GM19239 (cell line): Measurements from ENCODE around the gene OCLN.
A peak's percentile ranks its signal among the peaks of the same experiment; 100 is the strongest.
"Not testable (repeated sequence)": the region's sequence is repeated elsewhere in the genome, so short reads cannot be mapped to it uniquely, and the experiment has no call there.

Source experiments
- DNase-seq: peaks from one replicate; pipeline ENCODE4 v3.0.0; 2011; ENCODE audit warnings: low spot score; ENCODE audit not compliant: insufficient read length
- FAIRE-seq: peaks from 2 replicates; lab custom pipeline; 2011; peaks lifted over from hg19 to GRCh38; lab: Jason Lieb, UNC

The OCLN gene

DNA sequence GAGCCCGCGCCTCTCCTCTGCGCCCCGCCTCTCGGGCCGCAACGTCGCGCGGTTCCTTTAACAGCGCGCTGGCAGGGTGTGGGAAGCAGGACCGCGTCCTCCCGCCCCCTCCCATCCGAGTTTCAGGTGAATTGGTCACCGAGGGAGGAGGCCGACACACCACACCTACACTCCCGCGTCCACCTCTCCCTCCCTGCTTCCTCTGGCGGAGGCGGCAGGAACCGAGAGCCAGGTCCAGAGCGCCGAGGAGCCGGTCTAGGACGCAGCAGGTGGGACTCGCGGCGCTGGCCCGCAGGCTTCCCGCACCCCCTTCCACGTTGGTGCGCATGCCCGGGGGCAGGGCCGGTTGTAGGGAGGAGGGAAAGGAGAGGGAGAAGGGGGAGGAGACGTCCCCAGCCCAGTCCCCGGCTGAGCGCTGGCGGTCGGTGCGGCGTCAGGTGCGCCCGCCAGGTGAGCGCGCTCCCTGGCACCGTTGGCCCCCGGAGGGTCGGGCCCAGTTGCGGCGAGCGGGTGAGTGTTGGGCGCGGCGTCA is at the start of gene OCLN:
OCLN (plus strand) TSS at position 400 of the 532 bp plus-strand sequence. CDS start 11,455 bp downstream, outside the sequence.
- FAIRE-seq (no peak), DNase-seq (peak; percentile 33)

DNA sequence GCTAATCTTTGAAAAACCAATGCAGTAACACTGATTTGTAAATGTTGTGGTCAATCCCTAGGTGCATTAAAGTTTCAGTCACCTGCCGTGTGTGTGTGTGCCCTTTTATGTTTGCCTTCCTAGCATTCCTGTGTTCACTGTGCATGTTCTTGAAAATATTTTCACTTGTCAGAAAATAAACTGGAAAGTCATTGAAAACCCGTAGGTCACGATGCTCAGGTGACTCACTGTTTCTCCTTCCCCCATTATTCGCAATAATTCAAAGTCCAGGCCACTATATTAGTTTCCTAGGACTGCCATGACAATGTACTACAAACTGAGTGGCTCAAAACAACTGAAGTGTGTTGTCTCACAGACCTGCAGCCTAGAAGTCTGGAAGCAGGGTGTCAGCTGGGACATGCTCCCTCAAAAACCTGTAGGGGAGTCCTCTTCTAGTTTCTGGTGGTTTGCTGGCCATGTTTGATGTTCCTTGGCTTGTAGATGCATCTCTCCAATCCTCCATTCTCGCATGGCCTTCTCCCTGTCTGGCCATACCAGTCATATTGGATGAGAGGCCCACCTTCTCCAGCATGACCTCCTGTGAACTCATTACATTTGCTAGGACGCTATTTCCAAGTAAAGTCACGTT is 48.3 kb upstream of the OCLN start:
- DNase-seq: no peak
- FAIRE-seq: peak; percentile 31

DNA sequence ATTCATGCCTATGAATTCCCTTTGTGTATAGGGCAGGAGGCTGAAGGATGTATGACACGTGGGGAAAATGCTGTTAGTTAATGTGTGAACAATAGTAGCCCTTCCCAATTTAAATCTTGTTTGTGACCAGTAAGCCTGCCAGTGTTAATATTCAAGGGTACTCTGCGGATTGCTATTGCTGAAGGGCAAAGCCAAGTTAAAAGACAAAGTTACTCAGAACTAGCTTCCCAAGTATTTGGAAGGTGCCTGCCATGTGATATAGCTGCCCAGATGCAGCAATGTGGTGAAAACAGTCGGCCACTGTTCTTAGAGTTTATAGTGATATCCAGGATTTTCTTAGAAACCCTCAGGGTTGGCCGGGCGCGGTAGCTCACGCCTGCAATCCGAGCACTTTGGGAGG is 43.1 kb upstream of the OCLN start:
- no peak for FAIRE-seq

DNA sequence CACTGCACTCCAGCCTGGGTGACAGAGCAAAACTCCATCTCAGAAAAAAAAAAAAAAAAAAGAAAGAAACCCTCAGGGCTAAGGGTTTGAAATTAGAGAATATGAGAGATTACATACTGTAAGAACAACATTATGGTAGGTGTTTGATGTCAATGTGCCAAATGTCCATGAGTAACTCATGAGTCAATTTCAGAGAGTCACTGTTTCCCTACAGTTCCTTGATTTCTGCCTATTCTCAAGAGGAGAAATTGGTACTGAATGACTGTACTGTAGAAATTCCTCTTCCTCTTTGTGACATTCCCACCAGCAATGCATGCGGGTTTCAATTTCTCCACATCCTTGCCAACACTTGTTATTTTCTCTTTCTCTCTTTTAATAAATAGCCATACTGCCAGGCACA is 42.5 kb upstream of the OCLN start:
- no peak for DNase-seq
- no peak for FAIRE-seq

More for the DNA sequence above, 43.1 kb upstream of the OCLN start:
- no peak for DNase-seq

DNA sequence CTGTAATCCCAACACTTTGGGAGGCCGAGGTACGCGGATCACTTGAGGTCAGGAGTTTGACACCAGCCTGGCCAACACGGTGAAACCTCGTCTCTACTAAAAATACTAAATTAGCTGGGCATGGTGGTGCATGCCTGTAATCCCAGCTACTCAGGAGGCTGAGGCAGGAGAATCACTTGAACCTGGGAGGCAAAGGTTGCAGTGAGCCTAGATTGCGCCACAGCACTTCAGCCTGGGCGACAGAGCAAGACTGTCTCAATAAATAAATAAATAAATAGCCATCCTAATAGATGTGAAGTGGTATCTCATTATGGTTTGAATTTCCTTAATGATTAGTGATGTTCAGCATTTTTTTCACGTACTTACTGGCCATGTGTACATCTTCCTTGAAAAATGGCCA is 42.1 kb upstream of the OCLN start:
- not testable (repeated sequence) for DNase-seq, FAIRE-seq

GRCh38 chr5:69451941-69452647 is 40.5 kb upstream of the OCLN start:
- DNase-seq: no peak
- no peak for FAIRE-seq

DNA sequence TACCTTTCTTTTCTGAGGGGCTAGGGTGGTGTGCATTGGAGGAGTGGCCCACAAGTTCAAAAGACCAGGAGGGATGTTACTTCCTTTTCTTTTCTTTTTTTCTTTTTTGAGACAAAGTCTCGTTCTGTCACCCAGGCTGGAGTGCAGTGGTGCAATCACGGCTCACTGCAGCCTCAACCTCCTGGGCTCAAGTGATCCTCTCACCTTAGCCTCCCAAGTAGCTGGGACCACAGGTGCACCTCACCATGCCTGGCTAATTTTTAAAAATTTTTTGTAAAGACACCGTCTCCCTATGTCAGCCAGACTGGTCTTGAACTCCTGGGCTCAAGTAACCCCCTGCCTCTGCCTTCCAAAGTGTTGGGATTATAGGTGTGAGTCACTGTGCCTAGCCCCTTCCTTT is 39.1 kb upstream of the OCLN start:
- FAIRE-seq, DNase-seq: not testable (repeated sequence)

DNA sequence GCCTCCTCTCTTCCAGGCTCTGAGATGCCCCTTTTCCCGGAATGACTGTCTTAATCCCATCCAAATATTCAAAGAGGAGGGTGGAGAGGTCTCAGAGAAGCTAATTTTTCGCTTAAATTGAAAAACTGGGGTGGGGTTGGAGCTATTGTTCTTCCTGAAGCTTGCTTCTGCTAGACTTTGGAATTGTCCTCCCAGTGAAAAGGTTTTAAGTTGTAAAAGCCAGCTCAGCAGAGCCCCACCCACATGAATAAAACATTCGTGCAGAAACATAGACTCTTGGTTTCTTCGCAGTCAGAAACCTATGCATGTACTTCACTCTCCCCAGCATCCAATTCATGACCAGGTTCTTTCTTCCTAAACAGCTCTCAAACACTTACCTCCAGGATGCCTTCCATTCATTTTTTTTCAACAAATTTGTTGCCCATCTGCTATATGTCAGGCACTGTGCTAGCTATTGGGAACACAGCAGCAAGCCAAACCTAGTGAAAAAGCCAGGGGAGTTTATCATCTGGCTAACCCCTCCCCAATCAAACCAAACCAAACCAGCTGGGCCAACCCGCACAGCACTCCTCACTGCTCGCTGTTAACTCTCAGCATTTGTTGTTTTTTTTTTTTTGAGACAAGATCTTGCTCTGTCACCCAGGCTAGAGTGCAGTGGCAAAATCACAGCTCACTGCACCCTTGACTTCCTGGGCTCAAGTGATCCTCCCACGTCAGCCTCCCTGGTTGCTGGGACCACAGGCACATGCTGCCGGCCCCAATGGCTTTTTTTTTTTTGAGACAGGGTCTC is 37.9 kb upstream of the OCLN start:
- no peak for FAIRE-seq
- no peak for DNase-seq

GRCh38 chr5:69455428-69455988 is 37.1 kb upstream of the OCLN start:
- FAIRE-seq, DNase-seq: not testable (repeated sequence)

DNA sequence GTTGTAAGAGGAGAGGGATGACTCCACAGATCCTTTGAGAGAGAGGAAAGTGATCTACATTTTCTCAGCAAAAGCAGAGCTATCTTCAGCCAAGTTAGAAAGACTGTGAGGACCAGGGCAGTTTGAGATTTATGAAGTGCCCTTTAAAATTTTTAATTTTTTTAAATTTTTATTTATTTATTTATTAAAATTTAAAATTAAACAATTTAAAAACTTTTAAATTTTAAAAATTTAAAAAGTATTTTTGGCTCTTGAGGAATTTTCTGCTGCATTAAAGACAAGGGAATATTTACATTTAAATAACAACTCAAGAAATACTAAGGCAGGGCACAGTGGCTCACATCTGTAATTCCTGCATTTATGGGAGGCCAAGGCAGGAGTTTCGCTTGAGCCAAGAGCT is 30.4 kb upstream of the OCLN start:
- DNase-seq: no peak
- no peak for FAIRE-seq

GRCh38 chr5:69466375-69466774 is 26.2 kb upstream of the OCLN start:
- DNase-seq, FAIRE-seq: not testable (repeated sequence)

GRCh38 chr5:69467442-69468225 is 25.0 kb upstream of the OCLN start:
- FAIRE-seq (peak; percentile 64), DNase-seq (peak; percentile 34)

DNA sequence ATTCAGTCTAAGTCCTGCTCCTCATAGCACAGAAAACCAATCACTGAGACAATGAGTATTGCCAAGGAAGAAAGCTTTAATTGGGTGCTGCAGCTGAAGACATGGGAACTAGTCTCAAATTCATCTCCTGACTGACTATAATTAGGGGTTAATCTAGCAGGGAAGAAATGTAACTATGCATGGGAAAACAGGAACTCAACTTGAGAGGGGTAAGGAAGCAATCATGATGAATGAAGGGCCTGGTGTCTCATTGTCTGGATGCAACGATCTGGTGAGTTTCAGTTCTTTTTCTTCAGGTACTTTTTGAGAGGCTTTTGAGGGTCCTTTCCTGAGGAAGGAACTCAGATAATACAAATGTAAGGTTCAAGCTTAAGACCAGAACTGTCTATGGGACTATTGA is 24.0 kb upstream of the OCLN start:
- FAIRE-seq (no peak), DNase-seq (no peak)

DNA sequence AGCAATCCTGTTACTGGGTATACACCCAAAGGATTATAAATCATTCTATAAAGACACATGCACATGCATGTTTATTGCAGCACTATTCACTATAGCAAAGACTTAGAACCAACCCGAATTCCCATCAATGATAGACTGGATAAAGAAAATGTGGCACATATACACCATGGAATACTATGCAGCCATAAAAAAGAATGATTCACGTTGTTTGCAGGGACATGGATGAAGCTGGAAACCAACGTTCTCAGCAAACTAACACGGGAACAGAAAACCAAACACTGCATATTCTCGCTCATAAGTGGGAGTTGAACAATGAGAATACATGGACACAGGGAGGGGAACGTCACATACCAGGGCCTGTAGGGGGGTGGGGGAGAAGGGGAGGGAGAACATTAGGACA is 21.1 kb upstream of the OCLN start:
- FAIRE-seq, DNase-seq: not testable (repeated sequence)

DNA sequence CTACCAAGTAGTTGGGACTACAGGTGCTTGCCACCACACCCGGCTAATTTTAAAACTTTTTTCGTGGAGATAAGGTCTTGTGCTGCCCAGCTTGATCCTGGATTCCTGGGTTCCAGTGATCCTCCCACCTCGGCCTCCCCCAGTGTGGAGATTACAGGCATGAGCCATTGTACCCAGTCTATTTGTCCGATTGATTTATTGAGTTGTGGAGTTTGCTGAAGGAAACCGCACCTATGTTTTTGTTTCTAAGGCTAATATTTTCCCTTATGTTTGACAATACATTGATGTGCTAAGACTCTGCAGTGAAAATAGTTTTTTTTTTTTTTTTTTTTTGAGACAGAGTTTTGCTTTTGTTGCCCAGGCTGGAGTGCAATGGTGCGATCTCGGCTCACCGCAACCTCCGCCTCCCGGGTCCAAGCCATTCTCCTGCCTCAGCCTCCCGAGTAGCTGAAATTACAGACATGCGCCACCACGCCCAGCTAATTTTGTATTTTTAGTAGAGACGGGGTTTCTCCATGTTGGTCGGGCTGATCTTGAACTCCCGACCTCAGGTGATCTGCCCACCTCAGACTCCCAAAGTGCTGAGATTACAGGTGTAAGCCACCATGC is 20.0 kb upstream of the OCLN start:
- FAIRE-seq: not testable (repeated sequence)

GRCh38 chr5:69477170-69477569 is 15.4 kb upstream of the OCLN start:
- FAIRE-seq: no peak
- DNase-seq: no peak

More for the DNA sequence above, 20.0 kb upstream of the OCLN start:
- DNase-seq: not testable (repeated sequence)

GRCh38 chr5:69478296-69478695 is 14.3 kb upstream of the OCLN start:
- not testable (repeated sequence) for DNase-seq, FAIRE-seq

DNA sequence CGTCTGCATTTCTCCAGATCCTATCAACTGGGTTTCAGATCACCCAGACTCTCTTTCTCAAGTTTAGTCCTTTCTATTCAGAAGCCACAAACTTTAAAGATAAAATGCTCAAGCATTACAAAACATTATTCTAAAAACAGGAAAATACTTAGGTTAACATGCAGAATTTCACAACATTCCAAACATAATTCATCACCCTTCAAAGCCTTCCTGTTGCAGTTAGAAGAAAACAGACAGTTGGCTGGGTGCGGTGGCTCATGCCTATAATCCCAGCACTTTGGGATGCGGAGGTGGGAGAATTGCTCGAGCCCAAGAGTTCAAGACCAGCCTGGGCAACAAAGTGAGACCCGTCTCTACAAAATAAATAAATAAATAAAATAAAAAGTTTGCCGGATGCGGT is 7.7 kb upstream of the OCLN start:
- DNase-seq: no peak
- FAIRE-seq: no peak

DNA sequence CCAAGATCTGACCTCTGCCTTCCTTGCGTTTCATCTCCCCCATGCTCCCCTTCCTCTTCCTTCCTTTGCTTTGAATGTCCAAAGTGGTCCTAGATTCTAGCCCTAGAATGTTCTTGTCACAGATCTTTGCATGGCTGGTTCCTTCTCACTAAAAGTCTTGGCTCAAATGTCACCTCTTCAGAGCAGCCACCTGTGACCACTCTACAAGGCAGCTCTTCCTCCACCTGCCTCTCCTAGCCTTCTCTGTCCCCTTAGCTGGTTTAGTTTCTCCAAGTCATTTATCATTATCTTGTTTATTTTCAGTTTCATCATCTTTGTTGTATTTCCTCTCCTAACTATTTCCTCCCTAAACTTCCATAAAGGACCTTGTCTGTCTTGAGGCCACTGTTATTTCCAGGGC is 7.1 kb upstream of the OCLN start:
- FAIRE-seq: no peak
- DNase-seq: no peak
